ENCODE measurements around the gene HTRA3. TPM values are rescaled to one million over a fixed set of nuclear protein-coding genes. Genes with fewer than 3 reads are reported as not detected.

HTRA3 gene
- total RNA-seq, 2 experiments from 2014 or later: not detected

GRCh38 chr4:8228319-8229250 is 41.0 kb upstream of the HTRA3 start:
- CTCF ChIA-PET (ENCODE audit: unreplicated experiment): interaction anchor here (0.8 kb wide), 1 partner anchor 52 kb away, joined by 3 read pairs; no protein-coding TSS in a partner anchor
- intact Hi-C loops (cut with micrococcal nuclease; ENCODE audit: unreplicated experiment): no loop called here
- H3K4me2 ChIP-seq (ENCODE audit: low read length): peak overlapping the region; percentile 53
- H2AFZ ChIP-seq (ENCODE audit: low read length): peak overlapping the region; percentile 23; the same call in 1 of the 2 replicates
- no peaks in the 10 kb centered on the region for H4K20me1 ChIP-seq (ENCODE audit: insufficient read depth, low read length)
- TF ChIP-seq CTCF (conservative IDR thresholded peaks at IDR 0.05; ENCODE audit: low read length): no peak
- TF ChIP-seq EZH2phosphoT487 (IDR thresholded peaks at IDR 0.05; ENCODE audit: borderline replicate concordance, low read depth, low read length): no peak
- DNase-seq (ENCODE audit: low spot score): peak; percentile 69
- no peaks in the 10 kb centered on the region for H3K36me3 ChIP-seq (ENCODE audit: insufficient read depth, low read length)
- peak overlapping the region; percentile 4 for H3K27ac ChIP-seq (ENCODE audit: low read depth, low read length, poor library complexity, severe bottlenecking)
- H3K9me2 ChIP-seq (ENCODE audit: insufficient read depth, low read length): no peaks in the 10 kb centered on the region
- no peaks in the 10 kb centered on the region for H3K9me3 ChIP-seq (ENCODE audit: low read length)
- H3K4me3 ChIP-seq (ENCODE audit: low read depth, low read length, poor library complexity, severe bottlenecking): peak overlapping the region; percentile 15
- BruUV-seq (replicated peaks): no TSS peak
- H3K4me1 ChIP-seq (ENCODE audit: insufficient read depth, low read length, poor library complexity, severe bottlenecking): peaks cover 19% of the 10 kb centered on the region
- POLR2A ChIA-PET: no interaction called here
- no peaks in the 10 kb centered on the region for H3K79me2 ChIP-seq (ENCODE audit: insufficient read depth, low read depth, low read length)

DNA sequence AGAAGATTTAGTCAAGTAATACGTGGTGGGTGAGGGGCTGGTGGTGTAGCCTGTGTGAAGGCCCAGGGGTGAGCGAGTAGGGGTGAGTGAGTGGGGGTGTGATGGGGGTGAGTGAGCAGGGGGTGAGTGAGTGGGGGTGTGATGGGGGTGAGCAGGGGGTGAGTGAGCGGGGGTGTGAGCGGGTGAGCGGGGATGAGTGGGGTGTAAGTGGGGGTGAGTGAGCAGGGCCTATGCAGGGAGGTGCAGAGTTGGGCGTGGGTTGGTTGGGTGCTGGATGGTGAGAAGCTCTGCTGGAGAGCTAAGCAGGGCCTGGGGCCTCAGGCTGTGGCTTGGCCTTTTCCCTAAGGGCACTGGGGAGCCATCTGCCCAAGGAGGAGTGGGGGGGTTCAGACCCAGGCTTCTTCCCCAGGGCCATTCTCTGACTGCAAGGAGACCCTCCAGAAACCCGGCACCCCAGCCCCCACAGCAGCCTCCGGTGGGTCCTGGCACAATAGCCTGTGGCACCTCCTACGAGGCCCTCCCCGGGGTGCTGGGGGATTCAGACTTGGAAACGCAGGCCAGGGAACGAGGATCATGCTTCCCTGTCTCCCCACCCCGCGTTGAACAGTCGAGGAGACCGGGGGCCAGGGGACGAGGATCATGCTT is 40.1 kb upstream of the HTRA3 start:
- Histone ChIP-seq H3K4me2 (ENCODE audit: low read length) (peak overlapping the region; percentile 53), H3K4me3 (ENCODE audit: low read depth, low read length, poor library complexity, severe bottlenecking) (no peak overlapping the region), H4K20me1 (ENCODE audit: insufficient read depth, low read length) (no peaks in the 10 kb centered on the region), H2AFZ (ENCODE audit: low read length) (no peak overlapping the region), H3K4me1 (ENCODE audit: insufficient read depth, low read length, poor library complexity, severe bottlenecking) (peaks cover 19% of the 10 kb centered on the region), H3K79me2 (ENCODE audit: insufficient read depth, low read depth, low read length) (no peaks in the 10 kb centered on the region), H3K27ac (ENCODE audit: low read depth, low read length, poor library complexity, severe bottlenecking) (no peak overlapping the region), H3K9me3 (ENCODE audit: low read length) (no peaks in the 10 kb centered on the region), H3K36me3 (ENCODE audit: insufficient read depth, low read length) (no peaks in the 10 kb centered on the region), H3K9me2 (ENCODE audit: insufficient read depth, low read length) (no peaks in the 10 kb centered on the region)
- CTCF ChIA-PET (ENCODE audit: unreplicated experiment): interaction anchor here (0.8 kb wide), 1 partner anchor 52 kb away, joined by 3 read pairs; no protein-coding TSS in a partner anchor
- DNase-seq (ENCODE audit: low spot score): no peak
- POLR2A ChIA-PET: no interaction called here
- TF ChIP-seq EZH2phosphoT487 (IDR thresholded peaks at IDR 0.05; ENCODE audit: borderline replicate concordance, low read depth, low read length) (no peak), CTCF (conservative IDR thresholded peaks at IDR 0.05; ENCODE audit: low read length) (no peak)
- BruUV-seq (replicated peaks): no TSS peak
- intact Hi-C loops (cut with micrococcal nuclease; ENCODE audit: unreplicated experiment): no loop called here
